HCT116 (cell line): Measurements from ENCODE around the gene CD164L2. TPM values are rescaled to one million over a fixed set of nuclear protein-coding genes. Genes with fewer than 3 reads are reported as not detected.

Experiments used
- ATAC-seq: fragments of 200-7000 bp; cut with Tn5 transposase; 2 replicates; pipeline ENCODE4 v1.9.1; 2020; ENCODE audit warnings: mild to moderate bottlenecking, moderate library complexity
- BruUV-seq: library from RNA; stranded (reverse); fragments of 400-500 nt; replicated peaks from 2 replicates; lab custom pipeline; 2021; lab: Mats Ljungman, UMichigan
- CTCF ChIA-PET: fragments of 300-600 bp; sonication (Branson Sonifier 250); formaldehyde crosslinking; loops from one replicate; lab custom pipeline; 2021; ENCODE audit warnings: antibody characterized with exemption; lab: Charles Lee
- POLR2A ChIA-PET: fragments of 300-600, 350-600 bp; sonication (Branson Sonifier 250); formaldehyde crosslinking; loops from one replicate; lab custom pipeline; 2021; ENCODE audit warnings: antibody characterized with exemption; lab: Charles Lee
- RAD21 ChIA-PET, 2 experiments: fragments of 300-600 bp; sonication (Branson Sonifier 250); formaldehyde crosslinking; loops; one replicate each; lab custom pipeline; 2023; ENCODE audit warnings: low total read pairs in 2 of 2; ENCODE audit not compliant: uncharacterized antibody in 2 of 2, unreplicated experiment in 2 of 2, low non-redundant PET in 1 of 2; lab: Charles Lee
- DNase-seq: peaks from one replicate; pipeline ENCODE4 v3.0.0-alpha.2; 2010; ENCODE audit warnings: low read depth, low spot score
- H2AFZ ChIP-seq: fragments of 200-600 bp; shearing (Covaris generic), sonication (generic); 2 replicates; pipeline ENCODE4 v1.6.1; 2017; ENCODE audit warnings: low read depth, mixed run types, mixed read lengths, antibody characterized with exemption, low read length; ENCODE audit not compliant: poor library complexity, severe bottlenecking
- H3K27ac ChIP-seq: 2 replicates; pipeline ENCODE4 v1.5.1; 2012; ENCODE audit warnings: low read depth, low read length
- H3K27me3 ChIP-seq: fragments of 200-600 bp; sonication (generic); 2 replicates; pipeline ENCODE4 v1.6.1; 2016; ENCODE audit warnings: mixed run types, low read length, mixed read lengths; ENCODE audit not compliant: insufficient read depth
- H3K36me3 ChIP-seq, 2 experiments: fragments of 200-500 bp in 1 of 2; fragments of 200-600 bp in 1 of 2; sonication (Bioruptor generic) in 1 of 2; sonication (generic) in 1 of 2; 2 replicates each; pipeline versions ENCODE4 v1.5.1 to v1.6.1; 2014 to 2016; ENCODE audit warnings: low read length in 2 of 2, inconsistent platforms in 1 of 2, mixed read lengths in 1 of 2, mixed run types in 1 of 2; ENCODE audit not compliant: insufficient read depth in 2 of 2, control insufficient read depth in 1 of 2
- H3K4me1 ChIP-seq, 2 experiments: fragments of 200-600 bp in 1 of 2; sonication (generic) in 1 of 2; 2 replicates each; pipeline versions ENCODE4 v1.5.1 to v1.6.1; 2012 to 2017; ENCODE audit warnings: low read length in 2 of 2, inconsistent platforms in 1 of 2, mild to moderate bottlenecking in 1 of 2, mixed read lengths in 1 of 2, mixed run types in 1 of 2, moderate library complexity in 1 of 2; ENCODE audit not compliant: insufficient read depth in 2 of 2, control insufficient read depth in 1 of 2
- H3K4me2 ChIP-seq: fragments of 200-600 bp; sonication (generic); 2 replicates; pipeline ENCODE4 v1.6.1; 2017; ENCODE audit warnings: mixed run types, low read length, mixed read lengths
- H3K4me3 ChIP-seq, 2 experiments: fragments of 200-600 bp in 1 of 2; sonication (generic) in 1 of 2; replicated peaks in 1 of 2; 2 replicates each; pipeline ENCODE4 v1.5.1; 2011 to 2016; ENCODE audit warnings: low read length in 2 of 2, control low read depth in 1 of 2, low read depth in 1 of 2, mild to moderate bottlenecking in 1 of 2, mixed read lengths in 1 of 2, mixed run types in 1 of 2
- H3K79me2 ChIP-seq: fragments of 200-600 bp; sonication (generic); 2 replicates; pipeline ENCODE4 v1.6.1; 2017; ENCODE audit warnings: mild to moderate bottlenecking, mixed run types, low read length, moderate library complexity, mixed read lengths; ENCODE audit not compliant: insufficient read depth
- H3K9ac ChIP-seq: fragments of 200-600 bp; sonication (generic); 2 replicates; pipeline ENCODE4 v1.6.1; 2016; ENCODE audit warnings: low read length, mixed read lengths
- H3K9me2 ChIP-seq: fragments of 200-600 bp; sonication (generic), shearing (Covaris generic); 2 replicates; pipeline ENCODE4 v1.6.1; 2017; ENCODE audit warnings: mixed run types, mild to moderate bottlenecking, moderate library complexity; ENCODE audit not compliant: insufficient read depth
- H3K9me3 ChIP-seq, 2 experiments: fragments of 200-500 bp in 1 of 2; fragments of 200-600 bp in 1 of 2; sonication (Bioruptor generic) in 1 of 2; sonication (generic) in 1 of 2; 2 replicates each; pipeline ENCODE4 v1.6.1; 2014 to 2017; ENCODE audit warnings: low read length in 2 of 2, mixed read lengths in 2 of 2, inconsistent platforms in 1 of 2, low read depth in 1 of 2, mild to moderate bottlenecking in 1 of 2, mixed run types in 1 of 2, moderate library complexity in 1 of 2; ENCODE audit not compliant: control insufficient read depth in 1 of 2, insufficient read depth in 1 of 2
- H4K20me1 ChIP-seq: fragments of 200-600 bp; sonication (generic), shearing (Covaris generic); 2 replicates; pipeline ENCODE4 v1.6.1; 2017; ENCODE audit warnings: mixed run types, mild to moderate bottlenecking, moderate library complexity; ENCODE audit not compliant: insufficient read depth
- ELF1 ChIP-seq: IDR thresholded peaks from 2 replicates; pipeline ENCODE4 v1.6.1; 2012; ENCODE audit warnings: low read depth, borderline replicate concordance
- TCF7L2 ChIP-seq: IDR thresholded peaks from 2 replicates; pipeline ENCODE4 v1.7.0; 2011; ENCODE audit warnings: borderline replicate concordance, inconsistent platforms; ENCODE audit not compliant: insufficient read depth, insufficient read length; ENCODE audit errors: extremely low read depth
- intact Hi-C: fragments of 100-400 bp; cut with micrococcal nuclease; formaldehyde crosslinking; loops from 2 replicates; pipeline ENCODE4 v1.10.0; 2022
- total RNA-seq: library from RNA; stranded (reverse); gene quantifications from one replicate; pipeline ENCODE4 v1.2.1, GENCODE V29; 2021; ENCODE audit not compliant: unreplicated experiment
- TF ChIP-seq, protein P1 (sequence below), 3 experiments: fragments of 200-600 bp in 1 of 3; sonication (generic) in 1 of 3; IDR thresholded peaks in 2 of 3; conservative IDR thresholded peaks in 1 of 3; 2 replicates each; pipeline ENCODE4 v1.5.1; 2012 to 2017; ENCODE audit warnings: low read depth in 2 of 3, low read length in 2 of 3, antibody characterized with exemption in 1 of 3, borderline replicate concordance in 1 of 3, control low read depth in 1 of 3, mild to moderate bottlenecking in 1 of 3, mixed read lengths in 1 of 3, mixed run types in 1 of 3, moderate library complexity in 1 of 3; ENCODE audit not compliant: insufficient read depth in 1 of 3
- TF ChIP-seq, protein P2 (sequence below): IDR thresholded peaks from 2 replicates; pipeline ENCODE4 v1.6.1; 2012
- TF ChIP-seq, protein P3 (sequence below): IDR thresholded peaks from 2 replicates; pipeline ENCODE4 v1.6.1; 2012

Gene CD164L2
- total RNA-seq, 1 experiment from 2014 or later: 11.6 TPM

DNA sequence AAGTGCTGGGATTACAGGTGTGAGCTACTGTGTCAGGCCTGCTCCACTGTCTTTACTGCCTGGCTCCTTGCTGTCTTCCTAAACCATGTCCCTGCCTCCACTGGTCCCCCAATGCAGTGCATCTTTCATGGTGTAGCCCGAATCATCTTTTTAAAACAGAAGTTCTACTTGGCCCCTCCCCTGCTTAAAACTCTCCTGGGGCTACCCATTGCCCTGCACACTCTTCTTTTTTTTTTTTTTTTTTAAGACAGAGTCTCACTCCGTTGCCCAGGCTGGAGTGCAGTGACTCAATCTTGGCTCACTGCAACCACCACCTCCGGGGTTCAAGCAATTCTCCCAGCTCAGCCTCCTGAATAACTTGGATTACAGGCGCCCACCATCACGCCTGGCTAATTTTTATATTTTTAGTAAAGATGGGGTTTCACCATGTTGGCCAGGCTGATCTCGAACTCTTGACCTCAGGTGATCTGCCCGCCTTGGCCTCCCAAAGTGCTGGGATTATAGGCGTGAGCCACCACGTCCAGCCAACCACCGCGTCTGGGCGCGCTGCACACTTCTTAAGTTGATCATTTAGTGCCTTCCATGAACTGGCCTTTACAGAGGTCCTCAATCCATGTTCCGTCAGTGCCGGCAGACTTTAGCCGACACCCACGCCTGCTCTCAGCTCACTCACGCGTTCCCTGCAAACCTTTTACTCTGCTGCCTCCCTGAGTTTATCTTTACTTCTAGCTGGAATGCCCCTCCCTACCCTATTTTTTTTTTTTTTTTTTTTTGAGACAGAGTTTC lies 10.9 kb downstream of the CD164L2 start:
- Histone ChIP-seq H2AFZ (no peak overlapping the region), H3K9me2 (no peaks in the 10 kb centered on the region), H3K9me3 (no peaks in the 10 kb centered on the region), H3K27ac (no peak overlapping the region), H3K4me1 (peaks cover 4 to 8% of the 10 kb centered on the region in 2 experiments), H3K79me2 (no peaks in the 10 kb centered on the region)
- POLR2A ChIA-PET: interaction anchor here (0.8 kb wide), 1 partner anchor 32 kb away, joined by 4 read pairs; no protein-coding TSS in a partner anchor
- intact Hi-C loops: no loop called here
- TF ChIP-seq, protein P1, sequence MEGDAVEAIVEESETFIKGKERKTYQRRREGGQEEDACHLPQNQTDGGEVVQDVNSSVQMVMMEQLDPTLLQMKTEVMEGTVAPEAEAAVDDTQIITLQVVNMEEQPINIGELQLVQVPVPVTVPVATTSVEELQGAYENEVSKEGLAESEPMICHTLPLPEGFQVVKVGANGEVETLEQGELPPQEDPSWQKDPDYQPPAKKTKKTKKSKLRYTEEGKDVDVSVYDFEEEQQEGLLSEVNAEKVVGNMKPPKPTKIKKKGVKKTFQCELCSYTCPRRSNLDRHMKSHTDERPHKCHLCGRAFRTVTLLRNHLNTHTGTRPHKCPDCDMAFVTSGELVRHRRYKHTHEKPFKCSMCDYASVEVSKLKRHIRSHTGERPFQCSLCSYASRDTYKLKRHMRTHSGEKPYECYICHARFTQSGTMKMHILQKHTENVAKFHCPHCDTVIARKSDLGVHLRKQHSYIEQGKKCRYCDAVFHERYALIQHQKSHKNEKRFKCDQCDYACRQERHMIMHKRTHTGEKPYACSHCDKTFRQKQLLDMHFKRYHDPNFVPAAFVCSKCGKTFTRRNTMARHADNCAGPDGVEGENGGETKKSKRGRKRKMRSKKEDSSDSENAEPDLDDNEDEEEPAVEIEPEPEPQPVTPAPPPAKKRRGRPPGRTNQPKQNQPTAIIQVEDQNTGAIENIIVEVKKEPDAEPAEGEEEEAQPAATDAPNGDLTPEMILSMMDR (IDR thresholded peaks at IDR 0.05 in 2 of 3, conservative IDR thresholded peaks at IDR 0.05 in 1 of 3; ENCODE audit: borderline replicate concordance in 1 of 3, insufficient read depth in 1 of 3, low read depth in 2 of 3, low read length in 2 of 3): no peak
- TF ChIP-seq, protein P2, sequence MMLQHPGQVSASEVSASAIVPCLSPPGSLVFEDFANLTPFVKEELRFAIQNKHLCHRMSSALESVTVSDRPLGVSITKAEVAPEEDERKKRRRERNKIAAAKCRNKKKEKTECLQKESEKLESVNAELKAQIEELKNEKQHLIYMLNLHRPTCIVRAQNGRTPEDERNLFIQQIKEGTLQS: no peak
- TF ChIP-seq TCF7L2 (no peak), ELF1 (no peak)
- TF ChIP-seq, protein P3, sequence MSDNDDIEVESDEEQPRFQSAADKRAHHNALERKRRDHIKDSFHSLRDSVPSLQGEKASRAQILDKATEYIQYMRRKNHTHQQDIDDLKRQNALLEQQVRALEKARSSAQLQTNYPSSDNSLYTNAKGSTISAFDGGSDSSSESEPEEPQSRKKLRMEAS: no peak
- TF ChIP-seq, all 23 proteins: peak for 0
- H3K9ac ChIP-seq: no peak overlapping the region
- no peaks in the 10 kb centered on the region for H3K36me3 ChIP-seq
- H3K4me2 ChIP-seq: no peak overlapping the region
- no peak overlapping the region for H3K4me3 ChIP-seq
- no peaks in the 10 kb centered on the region for H3K27me3 ChIP-seq
- BruUV-seq: no TSS peak
- ChIA-PET CTCF (interaction anchor here (0.6 to 1.2 kb wide), 2 partner anchors 19 to 21 kb away, joined by 3 read pairs; no protein-coding TSS in a partner anchor), RAD21 (no interaction called here)
- no peaks in the 10 kb centered on the region for H4K20me1 ChIP-seq
- DNase-seq: no peak
- ATAC-seq: no peak
